GM21447 (cell line): ENCODE data around the gene KDM4B.

Source experiments
- ATAC-seq: cut with Tn5 transposase; IDR thresholded peaks from one replicate; pipeline ENCODE4 v1.9.1; 2021; ENCODE audit not compliant: unreplicated experiment

KDM4B gene

GRCh38 chr19:5103061-5103701 is 134.3 kb downstream of the KDM4B start:
- ATAC-seq = no peak

DNA sequence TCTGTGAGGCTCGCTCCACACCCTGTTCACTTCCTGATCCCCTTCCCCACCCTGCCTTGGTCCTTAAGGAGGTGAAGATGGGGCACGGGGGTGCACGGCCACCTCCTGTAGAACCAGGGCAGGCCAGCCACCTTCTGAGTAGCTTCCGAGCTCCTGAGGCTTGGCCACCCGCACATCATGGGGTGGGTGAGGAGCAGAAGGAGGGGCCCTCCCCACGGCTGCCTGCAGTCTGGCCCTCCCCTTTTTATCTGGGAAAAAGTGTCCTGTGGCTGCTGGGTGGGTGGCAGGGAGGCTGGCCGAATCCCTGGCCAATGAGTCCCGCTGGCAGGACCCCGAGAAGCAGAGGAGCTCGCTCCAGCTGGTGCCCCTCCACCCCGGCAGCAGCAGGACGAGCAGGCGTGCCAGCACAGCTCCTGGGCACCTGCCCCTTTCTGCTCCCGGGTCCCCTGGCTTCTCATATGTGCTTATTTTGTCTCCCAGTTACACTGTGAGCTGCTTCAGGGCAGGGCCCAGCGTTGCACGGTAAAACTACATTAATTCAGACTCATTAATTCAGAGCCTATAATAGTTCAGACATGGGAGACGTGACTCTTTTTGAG is 135.0 kb downstream of the KDM4B start:
- ATAC-seq = no peak

- ATAC-seq = no peak
Observed at GRCh38 chr19:5104871-5105351, 136.0 kb downstream of the KDM4B start.

DNA sequence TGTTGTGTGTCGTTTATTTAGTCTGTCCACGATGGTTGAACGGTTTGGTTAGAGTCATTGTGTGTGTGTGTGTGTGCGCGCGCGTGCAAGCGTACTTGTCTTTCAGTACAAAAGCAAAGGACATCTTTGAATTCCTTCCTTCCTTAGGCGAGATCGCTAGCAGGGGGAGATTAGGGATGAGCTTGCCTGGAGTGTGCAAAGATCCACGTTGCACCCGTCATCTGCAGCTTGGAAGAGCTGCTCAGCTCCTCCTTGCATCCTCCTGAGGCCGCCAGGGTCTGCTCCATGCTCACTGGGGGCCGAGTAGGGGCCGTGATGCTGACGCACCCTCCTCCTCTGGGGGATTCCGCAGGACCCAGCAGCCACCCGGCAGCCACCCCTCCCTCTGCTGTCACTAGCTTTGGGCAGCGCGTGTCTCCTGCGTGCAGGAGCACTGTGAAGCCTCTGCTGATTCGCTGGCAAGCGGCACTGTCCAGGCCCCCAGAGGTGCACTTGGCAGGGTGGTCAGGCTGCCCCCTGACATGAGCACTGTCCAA is 137.3 kb downstream of the KDM4B start:
- ATAC-seq = no peak

DNA sequence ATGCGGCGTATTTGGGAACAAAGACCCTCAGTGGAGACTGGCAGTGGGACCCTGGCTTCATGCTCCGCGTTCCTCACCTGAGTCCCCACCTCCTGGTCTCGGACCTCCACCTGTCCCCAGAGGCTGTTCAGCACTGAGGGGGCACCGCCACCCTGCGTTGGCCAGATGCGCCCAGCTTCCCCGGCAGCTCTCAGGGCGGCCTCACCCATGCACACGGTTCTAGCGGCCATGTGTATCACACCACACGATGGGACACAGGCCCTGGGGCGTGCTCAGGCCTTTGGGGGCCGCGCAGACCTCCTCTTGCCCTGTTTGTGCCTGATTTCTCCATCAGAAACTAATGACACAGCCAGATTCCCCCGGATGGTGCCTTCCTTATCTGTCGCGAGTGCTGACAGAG is 138.1 kb downstream of the KDM4B start:
- ATAC-seq = no peak

- no peak for ATAC-seq
Observed at GRCh38 chr19:5107432-5108122, 138.7 kb downstream of the KDM4B start.

- no peak for ATAC-seq
Observed at GRCh38 chr19:5108123-5108596, 139.2 kb downstream of the KDM4B start.

DNA sequence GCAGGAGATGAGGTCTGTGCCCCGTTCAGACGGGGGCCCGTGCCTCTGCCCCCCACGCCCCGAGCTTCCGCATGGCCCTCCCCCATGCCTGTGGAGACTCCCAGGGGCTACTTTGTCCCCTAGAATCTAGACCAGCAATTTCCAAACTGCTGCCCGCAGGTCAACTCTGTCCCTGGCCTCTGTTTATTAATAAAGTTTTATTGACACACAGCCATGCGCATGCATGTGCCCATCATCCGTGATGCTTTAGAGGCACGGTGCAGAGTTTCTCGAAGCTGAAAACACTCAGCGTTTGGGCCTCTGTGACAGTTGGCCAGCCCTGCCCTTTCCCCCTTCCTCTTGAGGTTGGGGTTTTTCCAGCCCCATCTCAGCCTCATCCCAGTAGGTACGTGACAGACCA is 140.0 kb downstream of the KDM4B start:
- ATAC-seq = no peak

DNA sequence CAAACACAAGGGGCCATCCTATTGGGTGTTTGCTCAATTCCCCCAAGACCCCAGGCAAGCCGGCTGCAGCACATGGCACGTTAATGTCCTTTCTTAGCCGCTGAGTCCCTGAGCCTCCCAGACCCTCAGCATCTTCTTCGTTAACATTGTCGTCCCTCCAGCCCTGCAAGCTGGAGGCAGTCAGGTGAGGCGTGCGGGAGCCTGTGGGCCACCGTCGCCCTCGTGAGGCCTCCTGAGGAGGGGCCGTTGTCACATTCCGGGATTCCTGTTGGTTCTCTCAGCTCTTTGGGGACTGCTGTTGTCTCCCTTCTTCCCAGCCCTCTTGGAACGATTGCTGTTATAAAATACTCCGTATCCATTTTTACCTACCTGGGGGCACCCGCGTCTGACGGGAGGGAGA is 140.6 kb downstream of the KDM4B start:
- ATAC-seq = no peak

DNA sequence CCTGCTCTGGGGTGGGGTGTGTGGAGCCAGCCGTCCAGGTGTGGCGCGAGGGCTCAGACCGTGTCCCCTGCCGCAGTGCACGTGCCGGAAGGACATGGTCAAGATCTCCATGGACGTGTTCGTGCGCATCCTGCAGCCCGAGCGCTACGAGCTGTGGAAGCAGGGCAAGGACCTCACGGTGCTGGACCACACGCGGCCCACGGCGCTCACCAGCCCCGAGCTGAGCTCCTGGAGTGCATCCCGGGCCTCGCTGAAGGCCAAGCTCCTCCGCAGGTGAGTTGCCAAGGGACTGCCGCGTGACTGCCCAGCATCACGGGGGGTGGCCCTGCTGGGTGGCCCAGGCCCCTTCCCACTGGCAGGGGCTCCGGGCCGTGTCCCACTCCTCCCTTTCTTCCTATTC is 141.6 kb downstream of the KDM4B start:
- ATAC-seq = no peak

DNA sequence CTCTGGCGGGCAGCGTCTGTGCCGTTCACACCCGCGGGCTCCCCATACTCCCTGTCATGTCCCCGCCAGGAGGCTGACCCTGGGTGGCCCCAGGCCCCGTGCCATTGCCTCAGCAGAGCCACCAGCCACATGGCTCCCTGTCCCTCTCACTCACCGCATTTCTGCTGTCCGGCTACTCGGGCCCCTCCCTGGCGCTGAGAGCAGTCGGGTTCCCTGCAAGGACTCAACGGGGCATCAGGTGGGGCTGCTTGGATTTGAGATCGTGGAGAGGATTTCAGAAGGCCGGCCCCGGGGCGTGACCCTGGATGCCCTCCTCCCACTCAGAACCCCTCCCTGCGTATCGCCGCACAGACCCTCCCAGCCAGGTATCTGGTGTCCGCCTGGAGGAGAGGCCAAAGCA is 142.1 kb downstream of the KDM4B start:
- no peak for ATAC-seq

GRCh38 chr19:5112175-5112574 is 143.3 kb downstream of the KDM4B start:
- ATAC-seq = no peak

DNA sequence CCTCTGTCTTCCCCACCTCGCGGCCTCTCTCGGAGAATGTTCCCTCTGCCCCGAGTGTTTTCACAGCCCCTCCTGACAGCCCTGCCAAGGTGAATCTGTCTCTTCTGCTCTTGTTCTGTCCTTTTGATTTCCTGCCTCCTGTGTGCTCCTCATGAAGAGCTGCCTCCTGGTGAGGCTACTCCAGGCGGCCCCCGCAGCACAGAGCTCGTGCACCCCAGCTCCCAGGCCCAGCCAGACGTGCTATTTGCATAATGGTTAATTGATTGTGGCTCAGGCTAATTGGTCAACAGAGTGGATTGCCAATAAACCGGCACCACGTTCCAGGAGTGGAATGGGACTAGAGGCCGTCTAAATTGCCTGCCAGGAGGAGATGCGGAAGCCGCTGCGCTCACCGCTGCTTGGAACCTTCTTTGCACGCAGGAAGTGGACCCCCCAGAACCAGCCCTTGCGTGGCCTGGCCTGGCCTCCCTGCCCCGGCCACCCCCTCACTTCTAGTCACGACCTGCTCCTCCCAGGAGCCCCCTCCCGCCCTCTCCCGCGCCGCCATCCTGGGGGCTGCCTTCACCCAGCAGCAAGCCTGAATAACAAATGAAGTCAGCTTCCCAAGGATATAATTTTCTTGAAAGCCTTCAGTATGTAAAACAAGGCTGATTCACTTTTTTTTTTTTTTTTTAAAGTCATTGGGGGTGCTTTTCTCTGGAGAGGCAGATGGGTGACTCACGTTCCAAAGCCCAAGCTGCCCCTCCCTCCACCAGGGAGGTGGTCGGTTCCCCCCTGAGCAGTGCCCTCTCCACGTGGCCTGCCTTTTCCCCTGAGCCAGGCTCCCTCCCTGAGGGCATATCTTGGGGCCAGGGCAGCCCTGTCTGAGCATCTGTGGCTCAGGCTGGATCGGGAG is 144.0 kb downstream of the KDM4B start:
- no peak for ATAC-seq

GRCh38 chr19:5113633-5114586 is 145.0 kb downstream of the KDM4B start:
- ATAC-seq = no peak

DNA sequence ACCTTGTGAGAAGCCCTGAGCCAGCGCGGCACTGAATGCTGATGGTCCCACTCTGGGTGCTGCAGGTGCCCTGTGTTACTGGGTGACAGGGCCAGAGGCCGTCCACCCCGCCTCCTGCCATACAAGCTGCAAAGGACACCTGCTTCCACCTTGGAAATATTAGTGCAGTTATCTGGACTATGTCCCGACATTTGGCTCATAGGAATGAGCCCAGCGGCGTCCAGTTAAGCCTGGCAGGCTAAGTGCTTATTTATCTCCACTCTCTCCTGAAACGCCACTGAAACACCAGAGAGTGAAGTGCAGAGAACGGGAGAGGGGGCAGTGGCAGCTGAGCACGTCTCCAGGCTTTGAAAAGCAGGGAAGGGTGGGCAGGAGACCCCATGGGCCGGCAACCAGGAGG is 145.8 kb downstream of the KDM4B start:
- no peak for ATAC-seq

DNA sequence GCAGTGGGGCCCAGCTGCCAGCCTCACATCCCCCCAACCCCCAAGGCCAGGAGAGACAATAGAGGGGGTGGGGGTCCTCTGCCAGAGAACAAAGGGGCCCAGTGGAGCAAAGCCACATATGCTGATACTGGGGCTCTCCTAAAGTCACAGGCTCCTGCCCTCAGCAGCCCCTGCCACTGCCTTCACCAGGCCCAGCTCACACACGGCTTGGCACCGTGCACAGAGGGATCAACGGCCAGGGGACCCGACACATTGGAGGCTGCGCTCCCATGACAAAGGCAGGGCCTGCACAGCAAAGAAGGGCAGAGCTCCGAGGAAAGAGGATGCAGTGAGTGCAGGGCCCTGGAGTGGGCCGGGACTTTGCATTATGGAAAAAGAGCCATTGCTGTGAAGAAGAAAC is 146.4 kb downstream of the KDM4B start:
- no peak for ATAC-seq

GRCh38 chr19:5115771-5116202 is 146.9 kb downstream of the KDM4B start:
- no peak for ATAC-seq

DNA sequence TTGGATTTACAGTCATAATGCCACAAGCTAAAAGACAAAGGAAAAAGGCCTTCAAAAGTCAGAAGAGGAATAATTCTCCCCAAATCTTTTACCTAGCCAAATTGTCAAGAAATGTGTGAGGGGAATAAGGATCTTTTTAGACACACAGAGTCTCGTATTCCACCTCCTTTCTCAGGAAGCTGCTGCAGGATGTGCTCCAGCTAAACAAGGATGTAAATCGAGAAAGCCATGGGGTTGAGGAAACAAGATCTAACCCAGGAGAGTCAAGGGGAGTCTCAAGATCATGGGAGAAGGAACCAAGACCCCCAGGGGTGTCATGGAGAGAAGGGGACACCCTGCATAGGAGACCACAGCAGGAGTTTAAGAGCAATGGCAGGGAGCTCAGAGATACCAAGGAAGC is 147.4 kb downstream of the KDM4B start:
- ATAC-seq = no peak

DNA sequence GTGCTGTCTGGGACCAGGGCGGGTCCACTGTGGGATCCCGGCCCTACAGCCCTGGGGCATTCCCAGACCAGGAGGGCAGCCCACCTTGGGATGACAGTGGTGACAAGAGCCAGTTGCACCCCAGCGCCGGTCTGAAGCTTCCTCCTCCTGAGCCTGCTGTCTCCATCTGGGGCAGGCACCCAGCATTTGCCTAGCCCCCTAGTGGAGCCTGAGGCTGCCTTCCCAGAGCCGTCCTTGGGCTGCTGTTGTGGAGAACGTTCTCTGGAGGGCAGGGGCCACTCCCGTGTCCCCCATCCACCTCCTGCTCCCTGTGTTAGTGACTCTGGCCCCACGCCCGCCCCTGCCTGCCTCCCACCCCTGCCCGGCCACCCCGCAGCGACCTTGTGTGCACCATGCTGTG is 148.5 kb downstream of the KDM4B start:
- no peak for ATAC-seq

- no peak for ATAC-seq
Observed at GRCh38 chr19:5118026-5118425, 149.1 kb downstream of the KDM4B start.
